Measurements from ENCODE around the gene MXD4. TPM values are rescaled to one million over a fixed set of nuclear protein-coding genes. Genes with fewer than 3 reads are reported as not detected.

The MXD4 gene
- total RNA-seq, 1 experiment from 2014 or later = 12.8 TPM

GRCh38 chr4:2251073-2251794, 10.7 kb downstream of the MXD4 start:
- H3K27me3 Mint-ChIP-seq (ENCODE audit: unreplicated experiment) = no peaks in the 10 kb centered on the region
- intact Hi-C loops (cut with micrococcal nuclease; ENCODE audit: unreplicated experiment) = no loop called here
- no peaks in the 10 kb centered on the region for H3K9me3 Mint-ChIP-seq (ENCODE audit: low read depth, unreplicated experiment)
- H3K36me3 Mint-ChIP-seq (ENCODE audit: insufficient read depth, unreplicated experiment) = peaks cover 7% of the 10 kb centered on the region
- DNase-seq = no peak
- BruUV-seq (replicated peaks) = no TSS peak
- no peak for TF ChIP-seq CTCF (IDR thresholded peaks at IDR 0.05; ENCODE audit: unreplicated experiment)
- H3K27ac Mint-ChIP-seq (ENCODE audit: unreplicated experiment) = no peak overlapping the region
- H3K4me1 Mint-ChIP-seq (ENCODE audit: low read depth, unreplicated experiment) = no peaks in the 10 kb centered on the region
- no peak overlapping the region for H3K4me3 Mint-ChIP-seq (ENCODE audit: low read depth, unreplicated experiment)
- CTCF ChIA-PET = interaction anchor here (0.6 kb wide), 1 partner anchor 767 kb away, joined by 3 read pairs; no protein-coding TSS in a partner anchor

GRCh38 chr4:2250357-2251072, 11.4 kb downstream of the MXD4 start:
- intact Hi-C loops (cut with micrococcal nuclease; ENCODE audit: unreplicated experiment) = no loop called here
- Mint-ChIP-seq H3K36me3 (ENCODE audit: insufficient read depth, unreplicated experiment) (peaks cover 7% of the 10 kb centered on the region), H3K27me3 (ENCODE audit: unreplicated experiment) (no peaks in the 10 kb centered on the region), H3K27ac (ENCODE audit: unreplicated experiment) (no peak overlapping the region), H3K4me3 (ENCODE audit: low read depth, unreplicated experiment) (no peak overlapping the region), H3K4me1 (ENCODE audit: low read depth, unreplicated experiment) (no peaks in the 10 kb centered on the region), H3K9me3 (ENCODE audit: low read depth, unreplicated experiment) (no peaks in the 10 kb centered on the region)
- DNase-seq = no peak
- CTCF ChIA-PET = interaction anchor here (0.6 kb wide), 1 partner anchor 768 kb away, joined by 3 read pairs; no protein-coding TSS in a partner anchor
- TF ChIP-seq CTCF (IDR thresholded peaks at IDR 0.05; ENCODE audit: unreplicated experiment) = no peak
- BruUV-seq (replicated peaks) = no TSS peak

GRCh38 chr4:2249526-2250356, 12.2 kb downstream of the MXD4 start:
- CTCF ChIA-PET = no interaction called here
- no peak for DNase-seq
- no TSS peak for BruUV-seq (replicated peaks)
- no peak for TF ChIP-seq CTCF (IDR thresholded peaks at IDR 0.05; ENCODE audit: unreplicated experiment)
- intact Hi-C loops (cut with micrococcal nuclease; ENCODE audit: unreplicated experiment) = no loop called here
- no peaks in the 10 kb centered on the region for H3K9me3 Mint-ChIP-seq (ENCODE audit: low read depth, unreplicated experiment)
- peaks cover 7% of the 10 kb centered on the region for H3K36me3 Mint-ChIP-seq (ENCODE audit: insufficient read depth, unreplicated experiment)
- no peak overlapping the region for H3K4me3 Mint-ChIP-seq (ENCODE audit: low read depth, unreplicated experiment)
- H3K27me3 Mint-ChIP-seq (ENCODE audit: unreplicated experiment) = no peaks in the 10 kb centered on the region
- H3K4me1 Mint-ChIP-seq (ENCODE audit: low read depth, unreplicated experiment) = no peaks in the 10 kb centered on the region
- H3K27ac Mint-ChIP-seq (ENCODE audit: unreplicated experiment) = no peak overlapping the region

- CTCF ChIA-PET = no interaction called here
- no TSS peak for BruUV-seq (replicated peaks)
- Mint-ChIP-seq H3K4me3 (ENCODE audit: low read depth, unreplicated experiment) (no peak overlapping the region), H3K9me3 (ENCODE audit: low read depth, unreplicated experiment) (no peaks in the 10 kb centered on the region), H3K27ac (ENCODE audit: unreplicated experiment) (no peak overlapping the region), H3K4me1 (ENCODE audit: low read depth, unreplicated experiment) (peaks cover 4% of the 10 kb centered on the region), H3K27me3 (ENCODE audit: unreplicated experiment) (peaks cover 6% of the 10 kb centered on the region), H3K36me3 (ENCODE audit: insufficient read depth, unreplicated experiment) (peaks cover 7% of the 10 kb centered on the region)
- no peak for TF ChIP-seq CTCF (IDR thresholded peaks at IDR 0.05; ENCODE audit: unreplicated experiment)
- DNase-seq = no peak
- intact Hi-C loops (cut with micrococcal nuclease; ENCODE audit: unreplicated experiment) = no loop called here
Observed at GRCh38 chr4:2248821-2249261, 13.1 kb downstream of the MXD4 start.
